ENCODE measurements around the gene RGMA.
"Not testable (repeated sequence)": the region's sequence is repeated elsewhere in the genome, so short reads cannot be mapped to it uniquely, and the experiment has no call there.

RGMA gene

DNA sequence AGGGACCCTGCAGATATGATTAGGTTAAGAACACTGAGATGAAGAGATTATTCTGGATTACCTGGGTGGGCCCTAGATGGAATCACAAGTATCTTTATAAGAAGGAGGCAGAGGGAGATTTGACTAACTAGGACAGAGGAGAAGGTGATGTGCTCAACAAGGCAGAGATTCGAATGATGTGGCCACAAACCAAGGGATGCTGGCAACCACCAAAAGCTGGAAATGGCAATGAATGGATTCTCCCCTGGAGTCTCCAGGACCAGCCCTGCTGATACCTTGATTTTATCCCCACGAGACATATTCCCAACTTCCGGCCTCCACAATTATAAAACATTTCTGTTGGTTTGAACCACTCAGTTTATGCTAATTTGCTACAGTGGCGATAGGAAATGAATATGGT is 42.9 kb downstream of the RGMA start:
- FAIRE-seq: no peak

DNA sequence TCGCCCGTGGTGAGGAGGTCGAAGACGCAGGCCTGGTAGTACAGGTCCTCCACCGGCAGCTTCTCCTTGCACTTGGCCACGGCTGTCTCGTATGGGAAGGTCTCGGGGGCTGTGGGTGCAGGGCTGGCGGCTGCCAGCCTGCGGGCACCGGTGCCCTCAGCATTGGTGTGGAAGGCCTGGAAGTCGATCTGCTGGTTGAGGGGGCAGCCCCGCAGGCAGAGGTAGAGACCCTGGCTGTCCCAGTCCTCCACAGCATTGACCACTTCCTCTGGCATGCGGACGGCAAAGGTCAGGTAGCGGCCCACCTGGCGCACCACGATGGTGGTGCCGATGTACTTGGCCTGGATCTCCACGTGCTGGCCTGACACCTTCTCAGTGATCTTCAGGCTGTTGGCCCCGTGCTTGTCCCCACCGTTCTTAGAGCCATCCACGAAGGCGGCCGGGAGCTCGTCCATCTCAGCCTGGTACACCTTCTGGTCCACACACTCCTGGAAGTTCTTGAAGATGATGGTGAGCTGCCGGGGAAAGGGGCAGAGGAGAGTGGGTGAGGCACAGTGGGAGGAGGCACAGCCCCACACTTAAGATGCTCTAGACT is 43.7 kb downstream of the RGMA start:
- FAIRE-seq: no peak

DNA sequence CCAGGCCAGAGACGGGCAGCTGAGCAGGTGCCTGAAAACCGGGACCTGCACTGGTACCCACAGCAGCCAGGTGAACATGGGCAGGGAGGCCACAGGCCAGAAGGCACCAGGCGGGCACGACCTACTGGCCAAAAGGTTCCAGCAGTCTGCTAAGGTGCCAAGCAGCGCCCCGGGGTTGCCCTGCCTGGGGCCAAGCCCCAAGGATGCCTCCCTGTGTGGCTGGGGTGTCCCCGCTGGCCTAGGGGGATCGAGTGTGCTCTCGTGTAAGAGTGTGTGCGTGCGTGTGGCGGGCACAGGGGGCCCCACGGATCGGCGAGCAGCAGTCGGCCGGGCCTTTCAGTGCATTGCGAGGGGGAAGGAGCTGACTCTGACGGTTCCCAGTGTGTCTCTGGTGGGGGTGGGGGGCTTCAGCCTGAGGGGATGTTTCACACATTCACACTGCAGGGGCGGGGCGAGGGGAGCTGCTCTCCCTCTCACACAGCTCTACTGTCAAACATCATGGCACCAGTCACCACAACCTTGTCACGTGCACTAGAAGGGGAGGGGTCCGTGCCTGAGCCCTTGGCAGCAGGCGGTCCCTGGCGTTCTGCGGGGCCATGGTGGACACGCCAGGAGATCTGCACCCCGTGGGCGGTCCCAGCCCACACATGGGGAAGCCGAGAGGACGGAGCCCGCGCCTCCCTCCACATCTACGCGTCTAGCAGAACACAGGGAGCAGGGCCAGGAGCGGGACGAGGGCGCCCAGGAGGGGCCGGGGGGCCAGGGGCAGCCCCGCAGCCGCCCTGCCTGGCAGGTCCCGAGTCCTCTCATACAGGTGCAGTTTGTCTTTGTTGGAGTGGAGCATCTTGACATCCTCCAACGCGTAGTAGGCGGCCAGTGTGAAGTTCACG is 44.5 kb downstream of the RGMA start:
- FAIRE-seq: no peak

- FAIRE-seq: no peak
Measured at GRCh38 chr15:93043621-93044300, 45.2 kb downstream of the RGMA start.

- FAIRE-seq: no peak
Measured at GRCh38 chr15:93042691-93043378, 46.2 kb downstream of the RGMA start.

DNA sequence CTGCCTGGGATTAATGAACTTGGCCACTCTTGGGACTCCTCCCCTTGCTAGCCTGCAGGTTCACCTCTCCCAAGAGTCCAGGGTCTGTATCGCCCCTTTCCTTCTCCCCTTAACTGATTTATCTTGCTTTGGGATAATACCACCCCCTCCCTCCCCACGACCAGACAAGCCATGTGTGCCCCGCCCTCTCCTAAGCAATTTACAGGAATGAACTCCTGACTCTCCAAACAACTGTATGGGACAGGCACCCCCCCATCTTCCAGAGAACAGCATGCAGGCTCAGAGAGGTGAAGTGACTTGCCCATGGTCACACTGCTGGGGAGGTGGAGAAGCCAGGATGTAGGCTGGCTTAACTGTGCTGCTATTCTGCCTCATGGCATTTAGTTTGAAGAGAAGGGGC is 46.8 kb downstream of the RGMA start:
- no peak for FAIRE-seq

DNA sequence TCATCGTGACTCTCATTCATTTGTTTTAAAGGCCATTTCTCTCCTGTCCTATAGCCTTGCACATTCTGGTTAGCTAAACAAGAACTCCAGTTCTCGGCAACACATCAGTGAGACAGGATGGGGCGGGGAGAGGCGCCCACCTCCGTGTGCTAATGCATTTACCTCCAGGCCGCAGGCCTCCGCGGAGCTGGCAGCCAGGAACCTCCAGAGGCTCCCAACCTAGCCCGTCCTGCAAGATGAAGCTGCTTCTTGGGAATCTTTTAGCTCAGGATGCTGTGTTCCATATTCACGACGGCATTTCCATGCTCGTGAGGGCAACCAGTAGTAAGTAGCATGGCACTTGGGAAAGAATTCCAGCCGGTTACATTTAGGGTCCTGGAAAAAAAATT is 47.9 kb downstream of the RGMA start:
- no peak for FAIRE-seq

DNA sequence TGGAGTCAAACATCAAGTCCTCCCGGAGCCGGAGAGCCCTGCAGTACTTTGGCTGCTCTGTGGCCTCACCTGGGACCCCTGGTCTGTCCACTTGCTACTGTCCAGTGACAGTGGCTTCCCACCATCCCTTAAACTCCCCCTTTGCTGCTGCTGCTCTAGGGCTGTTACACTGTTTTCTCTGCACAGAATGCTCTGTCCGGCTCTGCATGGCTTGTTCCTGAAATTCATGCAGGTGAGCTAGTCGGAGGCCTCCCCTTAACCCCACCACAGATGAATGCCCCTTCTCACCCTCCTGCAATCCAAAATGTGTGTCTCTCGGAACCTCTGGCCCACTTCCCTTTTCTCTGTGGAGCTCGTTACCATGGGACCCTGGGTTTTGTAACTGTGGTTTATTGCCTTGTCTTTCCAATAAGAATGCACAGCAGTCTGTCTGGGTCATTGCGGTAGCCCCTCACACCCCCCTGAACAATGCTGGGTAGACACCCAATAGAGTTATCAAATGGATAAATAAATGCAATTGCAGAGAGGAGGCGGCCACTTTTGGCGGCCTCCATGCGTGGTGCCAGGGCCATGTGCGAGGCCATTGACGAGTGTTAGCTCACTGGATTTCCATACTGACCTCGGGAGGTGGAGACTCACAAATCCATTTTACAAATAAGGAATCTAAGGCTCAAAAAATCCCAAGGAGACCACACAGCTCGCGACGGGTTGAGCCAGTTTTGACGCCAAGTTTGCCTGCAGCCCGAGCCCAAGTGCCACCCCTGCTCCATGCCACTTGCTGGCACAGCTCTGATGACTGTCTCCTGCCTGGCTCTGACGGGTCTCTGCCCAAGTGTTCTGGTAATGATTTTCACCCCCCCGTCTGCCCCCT is 48.5 kb downstream of the RGMA start:
- no peak for FAIRE-seq

- FAIRE-seq: not testable (repeated sequence)
Measured at GRCh38 chr15:93039562-93040287, 49.3 kb downstream of the RGMA start.

DNA sequence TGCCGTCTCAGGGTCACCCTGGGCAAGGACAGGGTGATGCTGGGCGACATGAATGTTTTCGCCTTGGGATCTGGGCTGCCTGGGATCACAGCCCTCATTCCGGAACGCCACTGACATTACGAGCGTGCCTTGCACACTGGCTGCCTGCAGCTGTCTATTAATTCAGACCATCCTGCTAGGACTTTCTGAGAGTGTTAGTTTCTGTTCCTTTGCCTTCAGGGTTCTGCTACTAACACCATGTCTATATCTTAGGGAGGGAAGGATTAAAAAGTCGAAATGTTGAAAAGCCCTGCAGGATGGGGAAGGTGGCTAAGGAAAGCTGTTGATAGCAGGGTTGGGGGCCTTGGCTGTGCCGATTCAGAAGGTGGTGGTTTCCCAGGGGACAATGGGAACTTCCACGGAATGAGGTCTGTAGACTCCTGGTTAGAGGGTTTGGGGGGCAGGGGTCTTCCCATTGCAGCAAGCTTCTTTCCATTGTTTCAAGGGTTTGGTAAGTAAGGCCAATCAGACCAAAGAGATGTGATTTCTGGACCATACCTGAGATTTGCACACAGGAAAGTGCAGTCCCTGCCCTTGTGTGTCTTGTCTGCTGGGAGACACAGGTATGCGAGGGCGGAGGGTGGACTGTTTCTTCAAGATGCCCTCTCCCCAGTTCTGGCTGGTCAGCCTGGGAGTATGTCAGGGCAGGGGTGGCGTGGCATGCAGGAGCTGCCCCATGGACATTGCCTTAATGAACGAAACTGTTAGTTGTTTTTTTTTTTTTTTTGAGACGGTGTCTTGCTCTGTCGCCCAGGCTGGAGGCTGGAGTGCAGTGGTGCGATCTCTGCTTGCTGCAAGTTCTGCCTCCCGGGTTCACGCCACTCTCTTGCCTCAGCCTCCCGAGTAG is 50.9 kb downstream of the RGMA start:
- no peak for FAIRE-seq

- no peak for FAIRE-seq
Measured at GRCh38 chr15:93036951-93037819, 51.8 kb downstream of the RGMA start.

GRCh38 chr15:93035953-93036810 is 52.8 kb downstream of the RGMA start:
- FAIRE-seq: no peak

DNA sequence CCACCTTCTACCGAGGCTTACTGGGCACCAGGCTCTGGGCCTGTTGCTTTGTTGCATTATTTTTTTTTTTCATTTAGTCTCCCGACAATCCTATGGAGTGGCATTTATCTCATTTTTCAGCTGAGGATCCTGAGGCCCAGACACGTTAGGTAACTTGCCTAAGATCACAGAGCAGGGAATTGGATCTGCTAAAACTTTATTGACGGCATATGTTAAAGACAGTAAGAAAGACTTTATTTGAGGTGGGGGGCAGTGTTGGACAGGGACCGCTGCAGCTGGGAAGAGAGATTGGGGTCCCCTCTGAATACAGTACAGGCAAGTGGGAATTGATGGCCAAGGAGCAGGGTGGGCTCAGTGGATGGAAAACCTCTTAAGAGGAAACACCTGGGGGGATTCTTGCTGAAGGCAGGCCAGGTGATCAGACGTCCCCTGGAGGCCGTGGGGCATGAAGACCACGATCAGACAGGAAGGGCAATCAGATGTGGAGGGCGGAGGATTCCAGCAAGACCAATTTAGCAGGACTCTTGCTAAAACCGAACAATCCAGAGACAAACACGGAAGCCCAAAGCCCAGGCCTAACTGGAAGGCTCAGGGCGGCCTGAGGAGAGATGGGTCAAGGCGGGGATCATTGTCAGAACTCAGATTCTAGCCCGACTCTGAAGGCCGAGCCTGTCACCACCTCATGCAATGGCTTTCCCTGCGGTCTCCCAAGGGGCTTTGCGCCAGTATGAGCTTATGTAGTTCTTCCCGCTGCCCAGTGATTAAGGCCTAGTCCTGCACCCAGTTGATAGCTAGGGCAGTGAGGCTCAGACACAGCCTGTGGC is 53.7 kb downstream of the RGMA start:
- FAIRE-seq: no peak

DNA sequence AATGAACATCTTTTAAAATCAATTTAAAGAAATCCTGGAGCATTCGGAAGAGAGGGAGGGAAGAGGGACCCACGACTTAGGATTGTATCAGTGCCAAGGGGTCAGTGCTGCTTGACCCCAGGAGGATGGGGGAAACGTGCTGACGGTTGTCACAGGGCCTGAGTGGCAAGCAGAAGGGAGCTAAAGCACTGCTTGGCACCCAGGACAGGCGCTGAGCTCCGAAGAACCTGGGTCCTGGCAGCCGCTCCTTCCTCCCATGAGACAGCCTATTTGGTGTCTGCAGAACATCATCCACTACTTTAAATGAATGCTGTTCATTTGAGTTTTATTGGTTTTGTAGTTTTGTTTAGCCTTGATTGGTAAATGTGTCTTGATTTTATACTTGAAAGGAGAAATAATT is 54.5 kb downstream of the RGMA start:
- no peak for FAIRE-seq

DNA sequence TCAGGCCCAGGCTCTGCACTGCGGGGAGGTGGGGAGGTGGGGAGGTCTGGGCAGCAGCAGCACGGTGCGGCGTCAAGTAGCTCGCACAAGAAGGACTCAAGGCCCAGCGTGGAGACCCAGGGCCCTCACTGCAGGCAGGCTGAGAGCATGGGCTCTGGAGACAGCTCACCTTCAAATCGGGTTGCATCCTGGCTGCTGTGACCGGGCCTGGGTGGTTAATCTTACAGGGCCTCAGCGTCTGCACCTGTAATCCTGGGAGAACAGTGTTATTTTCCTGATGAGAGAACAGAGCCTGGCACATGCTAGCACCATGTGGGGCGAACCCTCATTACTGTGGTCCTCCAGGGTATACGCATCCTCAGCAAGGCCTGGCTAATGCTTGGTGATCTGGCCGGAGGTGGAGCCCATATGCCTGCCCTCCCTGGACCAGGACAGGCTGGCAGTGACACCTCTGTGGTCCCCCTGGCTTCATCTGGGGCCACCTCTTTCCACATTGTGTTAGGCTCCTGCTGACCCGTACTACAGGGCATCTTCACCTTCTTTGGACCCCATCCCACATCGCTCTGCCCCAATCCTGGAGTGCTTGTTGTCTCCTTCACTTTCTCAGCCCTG is 55.5 kb downstream of the RGMA start:
- no peak for FAIRE-seq

DNA sequence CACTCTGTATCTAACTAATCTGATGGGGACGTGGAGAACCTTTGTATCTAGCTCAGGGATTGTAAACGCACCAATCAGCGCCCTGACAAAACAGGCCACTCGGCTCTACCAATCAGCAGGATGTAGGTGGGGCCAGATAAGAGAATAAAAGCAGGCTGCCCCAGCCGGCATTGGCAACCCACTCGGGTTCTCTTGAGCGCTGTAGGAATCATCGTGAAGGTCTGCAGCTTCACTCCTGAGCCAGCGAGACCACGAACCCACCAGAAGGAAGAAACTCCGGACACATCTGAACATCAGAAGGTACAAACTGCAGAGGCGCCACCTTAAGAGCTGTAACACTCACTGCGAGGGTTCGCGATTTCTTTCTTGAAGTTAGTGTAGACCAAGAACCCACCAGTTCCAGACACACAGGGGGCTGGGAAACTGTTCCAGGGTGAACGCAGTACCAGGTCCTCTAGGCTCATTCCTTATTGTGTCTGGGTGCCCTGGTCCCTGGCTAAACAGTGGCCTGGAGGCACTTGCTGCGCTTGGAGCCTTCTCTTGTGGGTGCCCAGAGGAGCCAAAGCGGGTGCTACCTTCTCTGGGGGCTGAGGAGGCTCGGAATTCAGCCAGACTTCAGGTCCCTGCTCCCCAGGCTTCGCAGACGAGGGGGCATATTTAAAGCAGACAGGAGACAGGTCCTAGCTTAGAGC is 56.4 kb downstream of the RGMA start:
- FAIRE-seq: not testable (repeated sequence)

All from TTC549 (cell line).